Liver (tissue), 9 donors: ENCODE data around the gene CCNDBP1. TPM values are rescaled to one million over a fixed set of nuclear protein-coding genes. Genes with fewer than 3 reads are reported as not detected.

Source experiments
- DNase-seq: peaks from one replicate; pipeline ENCODE4 v3.0.0-alpha.2; 2017; ENCODE audit warnings: low spot score
- H3K27ac ChIP-seq, 2 donors: one replicate each; pipeline ENCODE4 v1.7.0; 2013; ENCODE audit warnings: inconsistent platforms in 2 of 2, low read length in 2 of 2, control low read depth in 1 of 2, low read depth in 1 of 2, mild to moderate bottlenecking in 1 of 2
- H3K27me3 ChIP-seq, 4 donors: one replicate each; pipeline versions ENCODE4 v1.6.1 to v1.7.0; 2013; ENCODE audit warnings: low read length in 3 of 4, inconsistent platforms in 1 of 4, mild to moderate bottlenecking in 1 of 4, moderate library complexity in 1 of 4; ENCODE audit not compliant: control insufficient read depth in 4 of 4, insufficient read depth in 4 of 4
- H3K36me3 ChIP-seq, 4 donors: one replicate each; pipeline versions ENCODE4 v1.6.1 to v1.7.0; 2013; ENCODE audit warnings: low read length in 3 of 4, mild to moderate bottlenecking in 3 of 4, low read depth in 1 of 4, moderate library complexity in 1 of 4; ENCODE audit not compliant: control insufficient read depth in 4 of 4, insufficient read depth in 3 of 4
- H3K4me1 ChIP-seq, 4 donors: one replicate each; pipeline versions ENCODE4 v1.6.1 to v1.7.0; 2013; ENCODE audit warnings: low read length in 3 of 4, mild to moderate bottlenecking in 3 of 4, moderate library complexity in 1 of 4; ENCODE audit not compliant: control insufficient read depth in 4 of 4, insufficient read depth in 4 of 4
- H3K4me3 ChIP-seq, 3 donors: one replicate each; pipeline versions ENCODE4 v1.6.1 to v1.7.0; 2013; ENCODE audit warnings: low read length in 3 of 3, control low read depth in 1 of 3, low read depth in 1 of 3, mild to moderate bottlenecking in 1 of 3
- H3K9ac ChIP-seq, 2 donors: one replicate each; pipeline ENCODE4 v1.7.0; 2013; ENCODE audit warnings: low read length in 2 of 2, mild to moderate bottlenecking in 2 of 2, moderate library complexity in 2 of 2, control low read depth in 1 of 2, low read depth in 1 of 2
- H3K9me3 ChIP-seq, 4 donors: one replicate each; pipeline versions ENCODE4 v1.6.1 to v1.7.0; 2013; ENCODE audit warnings: low read length in 3 of 4; ENCODE audit not compliant: control insufficient read depth in 4 of 4
- ATF3 ChIP-seq: IDR thresholded peaks from 2 replicates; pipeline ENCODE4 v1.6.1; 2016; ENCODE audit warnings: antibody characterized with exemption
- CTCF ChIP-seq: fragments of 150-350 bp; IDR thresholded peaks from 2 replicates; pipeline ENCODE4 v1.5.1; 2017; ENCODE audit warnings: improper control_type of control experiment, low read depth, low read length; ENCODE audit not compliant: missing input control
- EGR1 ChIP-seq, 2 donors: IDR thresholded peaks; 2 replicates each; pipeline ENCODE4 v1.6.1; 2016 to 2018; ENCODE audit warnings: antibody characterized with exemption in 2 of 2, low read depth in 2 of 2
- FOXA1 ChIP-seq: IDR thresholded peaks from 2 replicates; pipeline ENCODE4 v1.6.1; 2016; ENCODE audit warnings: antibody characterized with exemption
- FOXA2 ChIP-seq: IDR thresholded peaks from 2 replicates; pipeline ENCODE4 v1.6.1; 2016; ENCODE audit warnings: antibody characterized with exemption
- HNF4A ChIP-seq, 2 donors: conservative IDR thresholded peaks; 2 replicates each; pipeline ENCODE4 v1.6.1; 2016; ENCODE audit warnings: antibody characterized with exemption in 2 of 2, mild to moderate bottlenecking in 2 of 2
- JUND ChIP-seq, 2 donors: IDR thresholded peaks; 2 replicates each; pipeline ENCODE4 v1.6.1; 2016; ENCODE audit warnings: antibody characterized with exemption in 2 of 2
- NR2F2 ChIP-seq: IDR thresholded peaks from 2 replicates; pipeline ENCODE4 v1.6.1; 2016; ENCODE audit warnings: antibody characterized with exemption
- RAD21 ChIP-seq, 2 donors: IDR thresholded peaks; 2 replicates each; pipeline ENCODE4 v1.6.1; 2016; ENCODE audit warnings: antibody characterized with exemption in 2 of 2, mild to moderate bottlenecking in 2 of 2
- RXRA ChIP-seq, 2 donors: IDR thresholded peaks; 2 replicates each; pipeline ENCODE4 v1.6.1; 2017 to 2018; ENCODE audit warnings: antibody characterized with exemption in 2 of 2, mild to moderate bottlenecking in 1 of 2
- TAF1 ChIP-seq: conservative IDR thresholded peaks from 2 replicates; pipeline ENCODE4 v1.6.1; 2016; ENCODE audit warnings: antibody characterized with exemption, mild to moderate bottlenecking
- WGBS: extraction: QIAGEN DNeasy Blood & Tissue Kit; methylation state at CpG from one replicate; pipeline ENCODE4 v1.1.7; 2013; 5-methylcytosine and 5-hydroxymethylcytosine counted together
- polyA plus RNA-seq, 2 donors: library from polyadenylated mRNA; stranded (reverse) in 1 of 2; unstranded in 1 of 2; fragments of 200-250 nt in 1 of 2; fragments of >200 nt in 1 of 2; fragmentation: Nextera tagmentation in 1 of 2; extraction: Ambion mirVana in 1 of 2; gene quantifications; one replicate each; pipeline versions ENCODE4 v1.2.1 to v1.2.3, GENCODE V29; 2013 to 2015
- total RNA-seq, 2 donors: library from RNA; depleted of rRNA; stranded (reverse); fragments of >200 nt; gene quantifications; one replicate each; pipeline ENCODE4 v1.2.3, GENCODE V29; 2014
- TF ChIP-seq, protein P1 (sequence below): IDR thresholded peaks from 2 replicates; pipeline ENCODE4 v1.6.1; 2016; ENCODE audit warnings: antibody characterized with exemption
- donor health status: healthy.
- donor health status: healthy.
- donor health status: healthy.
- donor health status: healthy.
- donor health status: healthy.

The CCNDBP1 gene
- total and polyA plus RNA-seq, 4 donors, result 21.4 to 160 (median 26.4) TPM

DNA sequence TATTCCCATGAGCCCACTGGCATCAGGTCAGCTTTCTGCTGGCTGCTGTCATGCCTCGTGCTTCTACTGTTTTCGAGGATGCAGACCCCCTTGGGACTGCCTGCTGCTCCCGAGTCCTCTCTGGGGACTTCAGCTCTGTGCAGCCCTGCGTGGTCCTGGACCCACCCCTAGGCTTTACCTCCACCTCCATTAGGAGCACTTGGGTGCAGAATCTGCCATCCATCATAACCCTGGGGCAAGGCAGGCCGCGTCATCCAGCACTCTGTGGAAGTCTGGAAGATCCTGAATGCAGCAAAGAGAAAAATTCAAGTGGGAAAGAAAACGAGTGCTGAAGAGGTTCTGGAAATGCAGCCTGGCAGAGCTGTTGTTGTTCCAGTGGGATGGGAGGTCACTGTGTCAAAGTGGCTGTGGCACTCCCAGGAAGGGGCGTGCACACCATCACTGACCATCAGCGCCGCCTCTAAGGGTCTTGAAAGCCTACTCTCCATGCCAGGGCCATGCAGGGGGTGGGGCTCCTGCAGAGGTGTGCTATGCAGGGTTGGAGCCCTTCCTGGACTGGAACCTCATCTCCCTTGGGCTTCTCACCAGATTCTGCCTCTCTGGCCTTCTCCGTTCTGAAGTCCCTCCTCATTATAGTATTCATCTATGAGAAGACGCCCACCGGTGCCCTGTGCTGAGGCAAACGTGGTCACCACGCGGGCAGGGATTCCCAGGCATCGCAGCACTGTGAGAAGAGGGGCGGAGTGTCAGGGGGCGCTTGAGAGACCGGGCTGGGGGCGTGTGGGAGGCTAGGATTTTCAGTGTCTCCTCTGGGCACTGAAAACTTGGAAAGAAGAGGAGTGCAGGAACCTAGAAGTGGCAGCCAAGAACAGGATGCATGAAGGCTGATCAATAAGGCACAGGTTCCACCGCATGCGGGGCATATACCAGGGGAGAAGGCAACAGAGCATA, 23.1 kb downstream of the CCNDBP1 start:
- no peak for DNase-seq
- H3K9me3 ChIP-seq, result no peaks in the 10 kb centered on the region

GRCh38 chr15:43209059-43209824, 24.0 kb downstream of the CCNDBP1 start:
- no peak overlapping the region for H3K9ac ChIP-seq
- peak; percentile 46 for DNase-seq
- no peaks in the 10 kb centered on the region for H3K9me3 ChIP-seq
- no peak for TF ChIP-seq RXRA (IDR thresholded peaks at IDR 0.05)
- no peak for TF ChIP-seq TAF1
- no peak for TF ChIP-seq CTCF
- TF ChIP-seq JUND (IDR thresholded peaks at IDR 0.05), result no peak
- TF ChIP-seq FOXA1, result no peak
- TF ChIP-seq ATF3, result no peak
- no peak for TF ChIP-seq HNF4A (conservative IDR thresholded peaks at IDR 0.05)
- peak in 1 of 2 donors; percentile 19 for TF ChIP-seq RAD21 (IDR thresholded peaks at IDR 0.05)
- no peaks in the 10 kb centered on the region for H3K4me1 ChIP-seq
- H3K4me3 ChIP-seq, result no peak overlapping the region
- H3K27me3 ChIP-seq, result peaks cover 0 to 3% (median 0%) of the 10 kb centered on the region in 4 donors
- WGBS, result 65% methylated on average over 13 of the region's 13 CpGs
- H3K27ac ChIP-seq, result no peak overlapping the region
- no peaks in the 10 kb centered on the region for H3K36me3 ChIP-seq

More for the DNA sequence above, 23.1 kb downstream of the CCNDBP1 start:
- no peak overlapping the region for H3K27ac ChIP-seq
- H3K4me1 ChIP-seq, result no peaks in the 10 kb centered on the region
- WGBS, result 63% methylated on average over 23 of the region's 23 CpGs
- H3K36me3 ChIP-seq, result no peaks in the 10 kb centered on the region
- no peak overlapping the region for H3K4me3 ChIP-seq
- TF ChIP-seq, protein P1, sequence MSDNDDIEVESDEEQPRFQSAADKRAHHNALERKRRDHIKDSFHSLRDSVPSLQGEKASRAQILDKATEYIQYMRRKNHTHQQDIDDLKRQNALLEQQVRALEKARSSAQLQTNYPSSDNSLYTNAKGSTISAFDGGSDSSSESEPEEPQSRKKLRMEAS, result no peak
- TF ChIP-seq NR2F2 (no peak), HNF4A (conservative IDR thresholded peaks at IDR 0.05) (no peak), ATF3 (no peak), FOXA2 (no peak), TAF1 (no peak), RXRA (IDR thresholded peaks at IDR 0.05) (no peak), FOXA1 (no peak), RAD21 (IDR thresholded peaks at IDR 0.05) (no peak), EGR1 (IDR thresholded peaks at IDR 0.05; ENCODE audit: low read depth in 2 of 2) (no peak), JUND (IDR thresholded peaks at IDR 0.05) (no peak), CTCF (no peak)
- peaks cover 0 to 3% (median 0%) of the 10 kb centered on the region in 4 donors for H3K27me3 ChIP-seq
- H3K9ac ChIP-seq, result no peak overlapping the region
